Measurements from ENCODE around the gene MFAP3.

MFAP3 gene

GRCh38 chr5:154038707-154039457 is at the start of gene MFAP3, which contains the start of gene FAM114A2:
Gene MFAP3, plus strand, starts transcription at chr5:154038967. Its CDS starts 10,756 bp downstream, at chr5:154049723.
Gene FAM114A2, minus strand, starts transcription at chr5:154038910. Its CDS starts 3,957 bp downstream, at chr5:154034953.
- Histone ChIP-seq H3K36me3 (ENCODE audit: control insufficient read depth in 1 of 2, insufficient read depth in 2 of 2, low read length in 2 of 2) (no peaks in the 10 kb centered on the region), H3K9ac (ENCODE audit: low read depth in 1 of 2, low read length in 2 of 2) (peak within 1 kb of the TSS; percentile 86 to 89), H3K4me1 (ENCODE audit: control insufficient read depth in 1 of 2, insufficient read depth in 2 of 2, low read length in 2 of 2) (peaks cover 28 to 29% of the 10 kb centered on the region in 2 donors), H3K4me3 (ENCODE audit: low read depth in 1 of 2, low read length in 2 of 2) (peak within 1 kb of the TSS; percentile 92 to 99), H3K27ac (ENCODE audit: low read depth, low read length) (peak within 1 kb of the TSS; percentile 88), H3K27me3 (ENCODE audit: control insufficient read depth in 1 of 2, insufficient read depth in 2 of 2, low read length in 2 of 2) (no peaks in the 10 kb centered on the region), H3K9me3 (ENCODE audit: control insufficient read depth in 1 of 2, low read length in 2 of 2) (no peaks in the 10 kb centered on the region)

GRCh38 chr5:153991168-153991567 is 47.6 kb upstream of the MFAP3 start:
- Histone ChIP-seq H3K27me3 (ENCODE audit: control insufficient read depth in 1 of 2, insufficient read depth in 2 of 2, low read length in 2 of 2) (no peaks in the 10 kb centered on the region), H3K4me1 (ENCODE audit: control insufficient read depth in 1 of 2, insufficient read depth in 2 of 2, low read length in 2 of 2) (no peaks in the 10 kb centered on the region), H3K27ac (ENCODE audit: low read depth, low read length) (no peak overlapping the region), H3K36me3 (ENCODE audit: control insufficient read depth in 1 of 2, insufficient read depth in 2 of 2, low read length in 2 of 2) (peaks cover 7 to 16% of the 10 kb centered on the region in 2 donors), H3K9me3 (ENCODE audit: control insufficient read depth in 1 of 2, low read length in 2 of 2) (no peaks in the 10 kb centered on the region), H3K4me3 (ENCODE audit: low read depth in 1 of 2, low read length in 2 of 2) (no peak overlapping the region), H3K9ac (ENCODE audit: low read depth in 1 of 2, low read length in 2 of 2) (no peak overlapping the region)

GRCh38 chr5:153998010-153998409 is 40.8 kb upstream of the MFAP3 start:
- H3K9me3 ChIP-seq (ENCODE audit: control insufficient read depth in 1 of 2, low read length in 2 of 2), result no peaks in the 10 kb centered on the region
- peaks cover 7 to 31% of the 10 kb centered on the region in 2 donors for H3K36me3 ChIP-seq (ENCODE audit: control insufficient read depth in 1 of 2, insufficient read depth in 2 of 2, low read length in 2 of 2)
- H3K27me3 ChIP-seq (ENCODE audit: control insufficient read depth in 1 of 2, insufficient read depth in 2 of 2, low read length in 2 of 2), result no peaks in the 10 kb centered on the region
- H3K9ac ChIP-seq (ENCODE audit: low read depth in 1 of 2, low read length in 2 of 2), result no peak overlapping the region
- no peak overlapping the region for H3K27ac ChIP-seq (ENCODE audit: low read depth, low read length)
- no peak overlapping the region for H3K4me3 ChIP-seq (ENCODE audit: low read depth in 1 of 2, low read length in 2 of 2)
- no peaks in the 10 kb centered on the region for H3K4me1 ChIP-seq (ENCODE audit: control insufficient read depth in 1 of 2, insufficient read depth in 2 of 2, low read length in 2 of 2)

- Histone ChIP-seq H3K9me3 (ENCODE audit: control insufficient read depth in 1 of 2, low read length in 2 of 2) (no peaks in the 10 kb centered on the region), H3K4me1 (ENCODE audit: control insufficient read depth in 1 of 2, insufficient read depth in 2 of 2, low read length in 2 of 2) (no peaks in the 10 kb centered on the region), H3K4me3 (ENCODE audit: low read depth in 1 of 2, low read length in 2 of 2) (no peak overlapping the region), H3K36me3 (ENCODE audit: control insufficient read depth in 1 of 2, insufficient read depth in 2 of 2, low read length in 2 of 2) (peaks cover 7 to 26% of the 10 kb centered on the region in 2 donors), H3K27ac (ENCODE audit: low read depth, low read length) (no peak overlapping the region), H3K9ac (ENCODE audit: low read depth in 1 of 2, low read length in 2 of 2) (no peak overlapping the region), H3K27me3 (ENCODE audit: control insufficient read depth in 1 of 2, insufficient read depth in 2 of 2, low read length in 2 of 2) (no peaks in the 10 kb centered on the region)
Measured at GRCh38 chr5:153998768-153999167, 40.0 kb upstream of the MFAP3 start.

GRCh38 chr5:153999995-154000394 is 38.8 kb upstream of the MFAP3 start:
- H3K4me3 ChIP-seq (ENCODE audit: low read depth in 1 of 2, low read length in 2 of 2), result no peak overlapping the region
- H3K4me1 ChIP-seq (ENCODE audit: control insufficient read depth in 1 of 2, insufficient read depth in 2 of 2, low read length in 2 of 2), result no peaks in the 10 kb centered on the region
- no peaks in the 10 kb centered on the region for H3K27me3 ChIP-seq (ENCODE audit: control insufficient read depth in 1 of 2, insufficient read depth in 2 of 2, low read length in 2 of 2)
- no peak overlapping the region for H3K27ac ChIP-seq (ENCODE audit: low read depth, low read length)
- peaks cover 0 to 18% of the 10 kb centered on the region in 2 donors for H3K36me3 ChIP-seq (ENCODE audit: control insufficient read depth in 1 of 2, insufficient read depth in 2 of 2, low read length in 2 of 2)
- no peaks in the 10 kb centered on the region for H3K9me3 ChIP-seq (ENCODE audit: control insufficient read depth in 1 of 2, low read length in 2 of 2)
- H3K9ac ChIP-seq (ENCODE audit: low read depth in 1 of 2, low read length in 2 of 2), result no peak overlapping the region

GRCh38 chr5:154000703-154001102 is 38.1 kb upstream of the MFAP3 start:
- Histone ChIP-seq H3K4me3 (ENCODE audit: low read depth in 1 of 2, low read length in 2 of 2) (no peak overlapping the region), H3K36me3 (ENCODE audit: control insufficient read depth in 1 of 2, insufficient read depth in 2 of 2, low read length in 2 of 2) (peaks cover 0 to 18% of the 10 kb centered on the region in 2 donors), H3K27me3 (ENCODE audit: control insufficient read depth in 1 of 2, insufficient read depth in 2 of 2, low read length in 2 of 2) (no peaks in the 10 kb centered on the region), H3K27ac (ENCODE audit: low read depth, low read length) (no peak overlapping the region), H3K9me3 (ENCODE audit: control insufficient read depth in 1 of 2, low read length in 2 of 2) (no peaks in the 10 kb centered on the region), H3K4me1 (ENCODE audit: control insufficient read depth in 1 of 2, insufficient read depth in 2 of 2, low read length in 2 of 2) (no peaks in the 10 kb centered on the region), H3K9ac (ENCODE audit: low read depth in 1 of 2, low read length in 2 of 2) (no peak overlapping the region)

- Histone ChIP-seq H3K4me1 (ENCODE audit: control insufficient read depth in 1 of 2, insufficient read depth in 2 of 2, low read length in 2 of 2) (no peaks in the 10 kb centered on the region), H3K4me3 (ENCODE audit: low read depth in 1 of 2, low read length in 2 of 2) (no peak overlapping the region), H3K36me3 (ENCODE audit: control insufficient read depth in 1 of 2, insufficient read depth in 2 of 2, low read length in 2 of 2) (peaks cover 0 to 16% of the 10 kb centered on the region in 2 donors), H3K9me3 (ENCODE audit: control insufficient read depth in 1 of 2, low read length in 2 of 2) (no peaks in the 10 kb centered on the region), H3K27ac (ENCODE audit: low read depth, low read length) (no peak overlapping the region), H3K9ac (ENCODE audit: low read depth in 1 of 2, low read length in 2 of 2) (no peak overlapping the region), H3K27me3 (ENCODE audit: control insufficient read depth in 1 of 2, insufficient read depth in 2 of 2, low read length in 2 of 2) (no peaks in the 10 kb centered on the region)
Measured at GRCh38 chr5:154002093-154002492, 36.7 kb upstream of the MFAP3 start.

GRCh38 chr5:154002511-154003020 is 36.2 kb upstream of the MFAP3 start:
- no peak overlapping the region for H3K4me3 ChIP-seq (ENCODE audit: low read depth in 1 of 2, low read length in 2 of 2)
- H3K27me3 ChIP-seq (ENCODE audit: control insufficient read depth in 1 of 2, insufficient read depth in 2 of 2, low read length in 2 of 2), result no peaks in the 10 kb centered on the region
- no peak overlapping the region for H3K27ac ChIP-seq (ENCODE audit: low read depth, low read length)
- peaks cover 0 to 12% of the 10 kb centered on the region in 2 donors for H3K36me3 ChIP-seq (ENCODE audit: control insufficient read depth in 1 of 2, insufficient read depth in 2 of 2, low read length in 2 of 2)
- H3K9me3 ChIP-seq (ENCODE audit: control insufficient read depth in 1 of 2, low read length in 2 of 2), result no peaks in the 10 kb centered on the region
- no peaks in the 10 kb centered on the region for H3K4me1 ChIP-seq (ENCODE audit: control insufficient read depth in 1 of 2, insufficient read depth in 2 of 2, low read length in 2 of 2)
- no peak overlapping the region for H3K9ac ChIP-seq (ENCODE audit: low read depth in 1 of 2, low read length in 2 of 2)

- peaks cover 3 to 10% of the 10 kb centered on the region in 2 donors for H3K36me3 ChIP-seq (ENCODE audit: control insufficient read depth in 1 of 2, insufficient read depth in 2 of 2, low read length in 2 of 2)
- H3K9me3 ChIP-seq (ENCODE audit: control insufficient read depth in 1 of 2, low read length in 2 of 2), result no peaks in the 10 kb centered on the region
- no peak overlapping the region for H3K9ac ChIP-seq (ENCODE audit: low read depth in 1 of 2, low read length in 2 of 2)
- no peaks in the 10 kb centered on the region for H3K27me3 ChIP-seq (ENCODE audit: control insufficient read depth in 1 of 2, insufficient read depth in 2 of 2, low read length in 2 of 2)
- no peak overlapping the region for H3K4me3 ChIP-seq (ENCODE audit: low read depth in 1 of 2, low read length in 2 of 2)
- H3K4me1 ChIP-seq (ENCODE audit: control insufficient read depth in 1 of 2, insufficient read depth in 2 of 2, low read length in 2 of 2), result no peaks in the 10 kb centered on the region
- H3K27ac ChIP-seq (ENCODE audit: low read depth, low read length), result no peak overlapping the region
Measured at GRCh38 chr5:154005648-154006047, 33.1 kb upstream of the MFAP3 start.

GRCh38 chr5:154010660-154011059 is 28.1 kb upstream of the MFAP3 start:
- no peaks in the 10 kb centered on the region for H3K27me3 ChIP-seq (ENCODE audit: control insufficient read depth in 1 of 2, insufficient read depth in 2 of 2, low read length in 2 of 2)
- H3K27ac ChIP-seq (ENCODE audit: low read depth, low read length), result no peak overlapping the region
- H3K4me1 ChIP-seq (ENCODE audit: control insufficient read depth in 1 of 2, insufficient read depth in 2 of 2, low read length in 2 of 2), result no peaks in the 10 kb centered on the region
- no peak overlapping the region for H3K4me3 ChIP-seq (ENCODE audit: low read depth in 1 of 2, low read length in 2 of 2)
- peaks cover 7 to 10% of the 10 kb centered on the region in 2 donors for H3K36me3 ChIP-seq (ENCODE audit: control insufficient read depth in 1 of 2, insufficient read depth in 2 of 2, low read length in 2 of 2)
- no peaks in the 10 kb centered on the region for H3K9me3 ChIP-seq (ENCODE audit: control insufficient read depth in 1 of 2, low read length in 2 of 2)
- no peak overlapping the region for H3K9ac ChIP-seq (ENCODE audit: low read depth in 1 of 2, low read length in 2 of 2)
